Measurements from ENCODE around the gene PRAMEF7. TPM values are rescaled to one million over a fixed set of nuclear protein-coding genes. Genes with fewer than 3 reads are reported as not detected.
"Not testable (repeated sequence)": the region's sequence is repeated elsewhere in the genome, so short reads cannot be mapped to it uniquely, and the experiment has no call there.

The PRAMEF7 gene
- total and polyA plus RNA-seq, 2 donors (not counting 1 experiment from before 2014, with no cell fraction given): not detected

GRCh38 chr1:12921749-12922148 is 5.3 kb downstream of the PRAMEF7 start:
- H3K4me2 ChIP-seq (ENCODE audit: extremely low read depth, insufficient read depth, low read length); H2AFZ ChIP-seq (ENCODE audit: low read length); H3K9ac ChIP-seq (ENCODE audit: insufficient read depth, low read length); H3K27ac ChIP-seq (ENCODE audit: insufficient read depth, low read length); H4K20me1 ChIP-seq (ENCODE audit: control insufficient read depth, extremely low read depth, insufficient read depth, low read length); H3K4me1 ChIP-seq (ENCODE audit: control insufficient read depth, extremely low read depth, insufficient read depth, low read length); H3K4me3 ChIP-seq (replicated peaks in 1 of 4; ENCODE audit: control extremely low read depth in 1 of 4, insufficient read depth in 1 of 4, low read depth in 3 of 4, low read length in 4 of 4); H3K9me3 ChIP-seq (ENCODE audit: control insufficient read depth, insufficient read depth, low read depth, low read length); H3K79me2 ChIP-seq (ENCODE audit: control insufficient read depth, insufficient read depth, low read length); H3K27me3 ChIP-seq (ENCODE audit: control insufficient read depth, insufficient read depth, low read length); DNase-seq (ENCODE audit: low read depth in 2 of 2); H3K36me3 ChIP-seq (ENCODE audit: control insufficient read depth, insufficient read depth, low read length): not testable (repeated sequence)

- H3K9me3 ChIP-seq (ENCODE audit: control insufficient read depth, insufficient read depth, low read depth, low read length); H3K36me3 ChIP-seq (ENCODE audit: control insufficient read depth, insufficient read depth, low read length); H3K4me3 ChIP-seq (replicated peaks in 1 of 4; ENCODE audit: control extremely low read depth in 1 of 4, insufficient read depth in 1 of 4, low read depth in 3 of 4, low read length in 4 of 4); H3K4me2 ChIP-seq (ENCODE audit: extremely low read depth, insufficient read depth, low read length); H3K4me1 ChIP-seq (ENCODE audit: control insufficient read depth, extremely low read depth, insufficient read depth, low read length); DNase-seq (ENCODE audit: low read depth in 2 of 2); H4K20me1 ChIP-seq (ENCODE audit: control insufficient read depth, extremely low read depth, insufficient read depth, low read length); H3K27me3 ChIP-seq (ENCODE audit: control insufficient read depth, insufficient read depth, low read length); H2AFZ ChIP-seq (ENCODE audit: low read length); H3K27ac ChIP-seq (ENCODE audit: insufficient read depth, low read length); H3K79me2 ChIP-seq (ENCODE audit: control insufficient read depth, insufficient read depth, low read length); H3K9ac ChIP-seq (ENCODE audit: insufficient read depth, low read length): not testable (repeated sequence)
Measured at GRCh38 chr1:12924368-12924767, 8.0 kb downstream of the PRAMEF7 start.

GRCh38 chr1:12947480-12947879 is 31.1 kb downstream of the PRAMEF7 start, which contains the start of gene PRAMEF6:
Gene PRAMEF6, minus strand, starts transcription at chr1:12947580. Its CDS starts 5,062 bp downstream, at chr1:12942518.
- H3K9ac ChIP-seq (ENCODE audit: insufficient read depth, low read length); H3K27ac ChIP-seq (ENCODE audit: insufficient read depth, low read length); H3K4me3 ChIP-seq (replicated peaks in 1 of 4; ENCODE audit: control extremely low read depth in 1 of 4, insufficient read depth in 1 of 4, low read depth in 3 of 4, low read length in 4 of 4); H4K20me1 ChIP-seq (ENCODE audit: control insufficient read depth, extremely low read depth, insufficient read depth, low read length); H2AFZ ChIP-seq (ENCODE audit: low read length); H3K9me3 ChIP-seq (ENCODE audit: control insufficient read depth, insufficient read depth, low read depth, low read length); DNase-seq (ENCODE audit: low read depth in 2 of 2); H3K4me2 ChIP-seq (ENCODE audit: extremely low read depth, insufficient read depth, low read length); H3K36me3 ChIP-seq (ENCODE audit: control insufficient read depth, insufficient read depth, low read length); H3K79me2 ChIP-seq (ENCODE audit: control insufficient read depth, insufficient read depth, low read length); H3K27me3 ChIP-seq (ENCODE audit: control insufficient read depth, insufficient read depth, low read length); H3K4me1 ChIP-seq (ENCODE audit: control insufficient read depth, extremely low read depth, insufficient read depth, low read length): not testable (repeated sequence)

Other genes starting within 250 kb of the PRAMEF7 start
- not detected in 2 replicates for gene AADACL3, start 200.5 kb upstream of the PRAMEF7 start, total RNA-seq
- not detected in 2 replicates for gene AADACL3, start 200.5 kb upstream of the PRAMEF7 start, polyA plus RNA-seq
- gene CFAP107, start 170.4 kb upstream of the PRAMEF7 start, total RNA-seq: under 0.01 TPM in 1 of 2 replicates, not detected in the other
- not detected in 2 replicates for gene CFAP107, start 170.4 kb upstream of the PRAMEF7 start, polyA plus RNA-seq
- not detected in 2 replicates for gene PRAMEF12, start 142.9 kb upstream of the PRAMEF7 start, total RNA-seq
- gene PRAMEF12, start 142.9 kb upstream of the PRAMEF7 start, polyA plus RNA-seq: not detected in 2 replicates
- not detected in 2 replicates for gene PRAMEF1, start 125.2 kb upstream of the PRAMEF7 start, total RNA-seq
- not detected in 2 replicates for gene PRAMEF1, start 125.2 kb upstream of the PRAMEF7 start, polyA plus RNA-seq
- not detected in 2 replicates for gene PRAMEF11, start 85.2 kb upstream of the PRAMEF7 start, total RNA-seq
- gene PRAMEF11, start 85.2 kb upstream of the PRAMEF7 start, polyA plus RNA-seq: not detected in 2 replicates
- gene HNRNPCL1, start 67.9 kb upstream of the PRAMEF7 start, total RNA-seq: not detected in 2 replicates
- not detected in 2 replicates for gene HNRNPCL1, start 67.9 kb upstream of the PRAMEF7 start, polyA plus RNA-seq
- not detected in 2 replicates for gene PRAMEF2, start 59.5 kb upstream of the PRAMEF7 start, total RNA-seq
- gene PRAMEF2, start 59.5 kb upstream of the PRAMEF7 start, polyA plus RNA-seq: not detected in 2 replicates
- not detected in 2 replicates for gene PRAMEF4, start 30.4 kb upstream of the PRAMEF7 start, total RNA-seq
- not detected in 2 replicates for gene PRAMEF4, start 30.4 kb upstream of the PRAMEF7 start, polyA plus RNA-seq
- gene PRAMEF10, start 18.3 kb upstream of the PRAMEF7 start, total RNA-seq: not detected in 2 replicates
- gene PRAMEF10, start 18.3 kb upstream of the PRAMEF7 start, polyA plus RNA-seq: not detected in 2 replicates
- not detected in 2 replicates for gene PRAMEF6, start 31.0 kb downstream of the PRAMEF7 start, total RNA-seq
- gene PRAMEF6, start 31.0 kb downstream of the PRAMEF7 start, polyA plus RNA-seq: not detected in 2 replicates
- gene PRAMEF27, start 140.0 kb downstream of the PRAMEF7 start, total RNA-seq: not detected in 2 replicates
- gene PRAMEF27, start 140.0 kb downstream of the PRAMEF7 start, polyA plus RNA-seq: not detected in 2 replicates
- not detected in 2 replicates for gene HNRNPCL3, start 144.2 kb downstream of the PRAMEF7 start, total RNA-seq
- not detected in 2 replicates for gene HNRNPCL3, start 144.2 kb downstream of the PRAMEF7 start, polyA plus RNA-seq
- gene PRAMEF25, start 154.2 kb downstream of the PRAMEF7 start, total RNA-seq: not detected in 2 replicates
- gene PRAMEF25, start 154.2 kb downstream of the PRAMEF7 start, polyA plus RNA-seq: not detected in 2 replicates
- gene HNRNPCL2, start 200.2 kb downstream of the PRAMEF7 start, total RNA-seq: not detected in 2 replicates
- not detected in 2 replicates for gene HNRNPCL2, start 200.2 kb downstream of the PRAMEF7 start, polyA plus RNA-seq
- not detected in 2 replicates for gene PRAMEF26, start 239.4 kb downstream of the PRAMEF7 start, total RNA-seq
- not detected in 2 replicates for gene PRAMEF26, start 239.4 kb downstream of the PRAMEF7 start, polyA plus RNA-seq
- gene HNRNPCL4, start 249.0 kb downstream of the PRAMEF7 start, total RNA-seq: not detected in 2 replicates
- not detected in 2 replicates for gene HNRNPCL4, start 249.0 kb downstream of the PRAMEF7 start, polyA plus RNA-seq

Measured in fibroblast of lung (primary cell).